NCI-H2107 (cell line): Measurements from ENCODE around the gene RAD23B.

Experiments
- DNase-seq: peaks from one replicate; lab custom pipeline; 2025; lab: John Stamatoyannopoulos, UW

RAD23B gene

GRCh38 chr9:107378006-107378405, 94.9 kb downstream of the RAD23B start:
- no peak for DNase-seq
